Glomerular endothelial cell (primary cell): ENCODE data around the gene CFDP1. TPM values are rescaled to one million over a fixed set of nuclear protein-coding genes. Genes with fewer than 3 reads are reported as not detected.
"Not testable (repeated sequence)": the region's sequence is repeated elsewhere in the genome, so short reads cannot be mapped to it uniquely, and the experiment has no call there.

ENCODE experiments used
- DNase-seq: peaks from one replicate; pipeline ENCODE4 v3.0.0-alpha.2; 2011; ENCODE audit warnings: low read depth, low spot score; ENCODE audit errors: extremely low read depth
- total RNA-seq: library from RNA; depleted of rRNA; stranded (reverse); fragments of >200 nt; gene quantifications from 2 replicates; pipeline ENCODE4 v1.2.3, GENCODE V29; 2015

CFDP1 gene
- total RNA-seq, 1 donor from 2014 or later: 74.8 TPM

DNA sequence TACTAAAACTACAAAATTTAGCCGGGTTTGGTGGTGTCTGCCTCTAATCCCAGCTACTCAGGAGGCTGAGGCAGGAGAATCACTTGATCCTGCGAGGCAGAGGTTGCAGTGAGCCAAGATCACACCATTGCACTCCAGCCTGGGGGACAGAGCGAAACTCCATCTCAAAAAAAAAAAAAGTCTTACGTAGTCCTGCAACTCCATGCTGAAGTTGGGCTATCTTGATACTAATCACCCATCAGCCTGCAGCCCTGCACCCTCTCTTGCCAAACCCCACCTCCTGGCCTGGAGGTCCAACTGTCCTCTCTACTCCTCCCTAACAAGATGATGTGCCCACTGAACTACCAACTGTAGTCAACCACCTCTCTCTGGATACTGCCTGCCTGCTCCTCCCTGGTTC lies 26.4 kb upstream of the CFDP1 start:
- DNase-seq: no peak

DNA sequence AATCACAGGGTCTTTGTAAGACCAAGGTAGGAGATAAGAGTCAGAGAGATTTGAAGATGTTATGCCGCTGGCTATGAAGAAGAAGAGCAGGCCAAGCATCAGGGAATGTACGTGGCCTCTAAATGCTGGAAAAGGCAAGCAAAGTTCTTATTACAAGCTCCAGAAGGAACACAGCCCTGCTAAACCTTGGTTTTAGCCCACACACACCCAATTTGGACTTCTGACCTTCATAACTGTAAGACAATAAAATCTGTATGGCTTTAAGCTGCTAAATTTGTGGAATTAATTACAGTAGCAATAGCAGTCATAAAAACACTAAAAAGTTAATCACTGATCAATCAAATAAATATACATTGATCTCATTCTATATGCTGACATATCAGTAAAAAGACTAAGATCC lies 25.1 kb upstream of the CFDP1 start:
- DNase-seq: no peak

DNA sequence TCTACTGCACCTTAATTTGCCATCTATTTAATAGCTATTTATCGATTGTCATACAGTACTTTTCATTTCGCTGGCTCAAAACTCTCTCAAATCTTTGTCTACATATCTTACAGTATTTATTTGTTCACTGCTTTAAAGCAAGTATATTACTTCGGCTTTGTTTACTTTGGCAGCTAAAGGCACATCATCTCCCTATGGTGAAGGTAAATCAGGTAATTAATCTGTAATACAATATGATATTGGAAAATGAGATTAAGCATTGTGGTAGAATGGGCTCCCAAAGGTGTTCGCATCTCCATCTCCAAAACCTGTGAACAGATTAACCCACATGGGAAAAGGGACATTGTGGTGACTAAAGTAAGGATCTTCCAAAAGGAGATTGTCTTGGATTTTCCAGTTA lies 24.7 kb upstream of the CFDP1 start:
- no peak for DNase-seq

DNA sequence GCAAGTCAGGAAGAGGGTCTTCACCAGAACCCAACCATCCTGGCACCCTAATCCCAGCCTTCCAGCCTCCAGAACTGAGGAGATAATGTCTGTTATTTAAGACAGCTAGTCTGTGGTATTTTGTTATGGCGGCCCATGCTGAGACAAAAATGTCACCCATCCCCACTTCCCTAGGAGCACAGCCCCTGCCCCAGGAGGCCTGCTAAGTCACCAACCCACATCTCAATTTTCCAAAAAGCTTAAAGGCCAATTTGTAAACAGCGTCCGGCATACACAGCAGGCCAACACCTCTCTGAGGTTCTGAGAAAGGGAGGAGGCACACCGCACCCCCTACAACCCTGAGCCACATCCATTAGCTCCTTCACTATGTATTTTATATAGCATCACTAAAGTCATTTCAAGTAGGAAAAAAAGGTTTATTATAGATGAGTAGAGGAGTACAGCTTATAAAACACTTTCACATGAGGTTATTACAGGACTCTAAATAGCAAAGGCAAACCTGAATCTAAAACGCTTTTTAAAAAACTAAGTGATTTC lies 24.2 kb upstream of the CFDP1 start:
- DNase-seq: no peak

DNA sequence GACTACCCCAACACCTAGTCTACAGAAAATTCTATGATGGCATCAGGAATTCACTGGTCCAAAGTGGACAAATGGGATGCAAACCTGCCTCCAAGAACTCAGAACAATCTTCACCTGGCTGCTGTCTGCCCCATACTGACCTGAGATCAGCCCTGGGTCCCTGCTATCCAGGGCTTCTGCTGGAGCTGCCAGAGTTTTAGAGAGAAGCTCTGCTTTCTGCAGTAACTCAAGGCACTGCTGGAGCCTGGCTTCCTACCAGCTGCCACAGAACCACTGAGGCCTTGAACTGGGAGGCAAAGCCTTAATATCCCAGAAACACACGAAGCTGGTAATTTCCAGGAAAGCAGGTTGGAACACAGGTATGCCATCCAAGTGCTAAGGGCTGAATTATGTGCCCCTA lies 23.7 kb upstream of the CFDP1 start:
- no peak for DNase-seq

DNA sequence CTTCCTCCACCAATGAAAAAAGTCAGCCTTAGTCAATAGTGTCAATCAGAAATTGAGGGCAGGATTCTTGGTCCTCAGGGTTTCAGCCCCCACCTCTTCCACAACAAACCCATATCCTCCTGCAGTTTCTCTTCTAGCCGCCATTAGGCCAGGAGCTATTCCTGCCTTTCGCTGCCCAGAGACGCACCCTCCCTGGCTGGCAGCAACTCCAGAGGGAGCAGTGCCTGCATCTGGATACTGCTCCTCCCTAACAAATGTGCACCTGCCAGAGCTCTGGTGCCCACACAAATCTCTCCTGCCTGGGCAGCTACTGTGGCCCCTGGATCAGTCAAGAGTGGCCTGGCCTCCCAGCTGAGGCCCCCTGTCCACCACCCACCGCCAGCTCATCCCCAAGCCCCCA lies 23.2 kb upstream of the CFDP1 start:
- not testable (repeated sequence) for DNase-seq

DNA sequence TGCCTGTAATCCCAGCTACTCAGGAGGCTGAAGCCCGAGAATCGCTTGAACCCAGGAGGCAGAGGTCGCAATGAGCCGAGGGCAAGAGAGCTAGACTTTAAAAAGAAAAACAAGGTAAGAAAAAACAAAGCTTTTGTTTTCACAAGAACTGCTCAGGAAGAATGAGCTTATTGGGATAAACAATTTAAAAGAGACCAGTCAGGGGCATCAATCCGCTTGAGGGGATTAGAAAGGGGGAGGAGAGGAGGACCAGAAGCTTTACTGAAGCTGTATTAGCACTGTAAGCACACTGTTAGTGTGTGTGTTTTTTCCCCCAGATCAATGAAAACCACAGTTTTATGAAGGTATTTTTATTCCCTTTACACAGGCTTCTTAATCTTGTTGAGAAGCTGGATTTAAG lies 22.4 kb upstream of the CFDP1 start:
- DNase-seq: no peak

DNA sequence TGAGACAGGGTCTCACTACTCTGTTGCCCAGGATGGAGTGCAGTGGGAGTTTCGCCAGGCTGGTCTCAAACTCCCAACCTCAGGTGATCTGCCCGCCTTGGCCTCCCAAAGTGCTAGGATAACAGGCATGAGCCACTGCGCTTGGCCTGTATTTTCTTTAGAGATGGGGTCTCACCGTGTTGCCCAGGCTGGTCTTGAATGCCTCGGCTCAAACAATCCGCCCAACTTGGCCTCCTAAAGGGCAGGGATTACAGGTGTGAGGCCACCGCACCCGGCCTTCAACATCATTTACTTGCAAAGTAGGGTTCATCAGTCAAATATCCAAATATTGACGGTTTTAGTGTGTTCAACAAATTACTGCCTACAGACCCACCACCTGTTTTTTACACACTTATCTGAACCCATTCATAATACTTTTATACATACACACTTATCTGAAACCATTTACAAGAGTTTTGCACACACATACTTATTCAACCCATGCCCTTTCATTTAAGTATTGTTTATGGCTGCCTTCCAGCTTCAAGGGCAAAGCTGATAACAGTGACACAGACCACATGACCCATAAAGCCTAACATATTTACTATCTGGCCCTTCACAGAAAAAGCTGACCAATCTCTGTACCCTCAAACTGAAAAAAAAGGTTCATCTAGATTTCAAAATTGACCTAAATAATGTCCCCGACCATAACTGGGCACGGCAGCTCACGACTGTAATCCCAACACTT lies 19.3 kb upstream of the CFDP1 start:
- no peak for DNase-seq

DNA sequence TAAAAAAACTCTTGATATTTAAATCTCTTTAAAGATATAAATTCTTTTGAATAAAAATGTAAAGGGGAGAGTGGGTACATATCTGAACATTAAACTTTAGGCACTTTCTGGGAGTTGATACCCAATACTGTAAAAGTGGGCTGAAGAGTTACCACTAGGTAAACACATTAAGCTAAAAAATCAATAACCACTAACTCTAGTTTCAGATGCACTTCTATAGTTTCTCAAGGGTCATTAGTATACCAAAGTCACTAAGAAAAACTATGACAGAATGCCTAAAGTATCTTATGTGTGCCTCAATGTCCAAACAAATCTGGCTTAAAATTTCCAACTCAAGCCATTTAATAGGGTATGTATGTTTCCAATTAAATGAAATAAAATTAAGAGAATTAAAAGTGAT lies 13.1 kb upstream of the CFDP1 start:
- no peak for DNase-seq

DNA sequence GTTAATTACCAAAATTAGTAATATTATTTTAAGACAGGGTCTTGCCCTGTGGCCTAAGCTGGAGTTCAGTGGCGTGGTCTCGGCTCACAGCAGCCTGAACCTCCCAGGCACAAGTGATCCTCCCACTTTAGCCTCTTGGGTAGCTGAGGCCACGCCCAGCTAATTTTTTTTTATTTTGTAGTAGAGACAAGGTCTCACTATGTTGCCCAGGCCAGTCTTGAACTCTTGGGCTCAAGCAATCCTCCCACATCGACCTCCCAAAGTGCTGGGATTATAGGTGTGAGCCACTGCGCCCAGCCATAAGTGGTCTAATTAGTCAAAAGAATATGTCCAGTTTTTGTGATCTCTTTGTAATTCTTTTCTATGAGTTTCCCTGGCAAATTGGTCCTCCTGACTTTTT lies 12.0 kb upstream of the CFDP1 start:
- DNase-seq: no peak

DNA sequence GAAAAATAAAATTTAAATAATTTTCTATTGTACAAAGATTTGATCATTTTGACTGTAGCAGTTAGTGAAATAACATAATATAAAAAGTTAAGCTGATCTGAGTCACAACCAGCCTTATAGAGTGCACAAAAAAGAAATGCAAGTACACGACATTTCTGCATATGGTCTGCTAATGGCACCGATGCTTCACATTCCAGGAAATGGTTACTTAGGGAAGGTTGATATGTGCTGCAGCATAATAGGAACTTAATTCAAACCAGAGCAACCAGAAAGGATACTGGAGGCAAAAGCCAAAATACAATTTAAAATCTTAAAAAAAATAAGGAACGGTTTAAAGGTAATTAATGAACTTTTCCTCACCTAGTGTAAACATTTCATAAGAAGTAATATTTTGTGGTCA lies 10.0 kb upstream of the CFDP1 start:
- DNase-seq: no peak

DNA sequence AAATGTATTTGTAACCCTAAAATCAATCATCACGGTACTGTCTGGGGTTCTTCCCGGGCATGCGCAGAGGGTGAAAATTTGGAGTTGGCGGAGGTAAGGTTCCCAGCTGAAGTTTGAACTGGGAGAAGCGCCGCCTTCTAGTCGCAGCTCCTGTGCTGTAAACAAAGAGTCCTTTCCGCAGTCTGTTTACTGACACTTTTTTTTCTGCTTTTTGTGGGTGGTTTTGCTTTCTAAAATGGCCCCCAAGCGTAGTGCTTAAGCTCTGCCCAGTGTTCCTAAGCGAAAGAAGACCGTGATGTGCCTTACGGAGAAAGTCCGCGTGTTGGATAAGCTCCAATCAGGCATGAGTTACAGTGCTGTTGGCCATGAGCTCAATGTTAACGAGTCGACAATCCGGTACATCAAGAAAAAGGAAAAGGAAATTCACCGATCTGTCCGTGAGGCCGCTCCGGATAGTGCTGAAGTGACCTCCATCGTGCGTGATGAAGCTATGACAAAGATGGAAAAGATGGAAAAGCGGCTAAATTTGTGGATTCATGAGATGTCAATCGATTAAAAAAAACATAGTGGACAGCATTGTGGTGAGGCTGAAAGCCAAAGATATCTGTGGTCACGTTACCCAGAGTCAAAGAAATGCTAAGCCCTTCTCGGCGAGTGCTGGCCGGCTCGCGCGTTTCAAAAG lies 570 bp upstream of the CFDP1 start:
- peak; percentile 94 for DNase-seq

DNA sequence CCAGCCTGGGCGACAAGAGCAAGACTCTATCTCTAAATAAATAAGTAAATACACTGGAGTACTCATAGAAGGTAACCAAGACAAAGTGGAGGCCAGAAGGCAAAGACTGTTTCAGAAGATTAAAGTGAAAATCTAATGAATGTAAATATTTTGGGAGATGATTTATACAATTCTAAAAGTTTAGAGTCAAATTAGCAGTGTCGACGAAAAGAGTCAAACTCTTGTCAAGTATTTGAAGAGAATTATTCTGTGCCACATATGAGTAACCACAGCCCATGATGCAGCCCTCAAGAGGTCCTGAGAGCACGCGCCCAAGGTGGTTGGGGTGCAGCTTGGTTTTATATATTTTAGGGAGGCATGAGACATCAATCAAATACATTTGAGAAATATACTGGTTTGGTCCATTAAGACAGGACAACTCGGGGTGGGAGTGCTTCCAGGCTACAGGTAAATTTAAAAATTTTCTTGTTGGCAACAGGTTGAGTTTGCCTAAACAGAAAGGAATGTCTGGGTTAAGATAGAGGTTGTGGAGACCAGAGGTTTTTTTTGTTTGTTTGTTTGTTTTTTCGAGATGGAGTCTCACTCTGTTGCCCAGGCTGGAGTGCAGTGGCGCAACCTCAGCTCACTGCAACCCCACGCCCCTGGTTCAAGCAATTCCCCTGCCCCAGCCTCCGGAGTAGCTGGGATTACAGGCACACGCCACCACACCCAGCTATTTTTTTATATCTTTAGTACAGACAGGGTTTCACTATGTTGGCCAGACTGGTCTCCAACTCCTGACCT lies 3.5 kb downstream of the CFDP1 start:
- no peak for DNase-seq

DNA sequence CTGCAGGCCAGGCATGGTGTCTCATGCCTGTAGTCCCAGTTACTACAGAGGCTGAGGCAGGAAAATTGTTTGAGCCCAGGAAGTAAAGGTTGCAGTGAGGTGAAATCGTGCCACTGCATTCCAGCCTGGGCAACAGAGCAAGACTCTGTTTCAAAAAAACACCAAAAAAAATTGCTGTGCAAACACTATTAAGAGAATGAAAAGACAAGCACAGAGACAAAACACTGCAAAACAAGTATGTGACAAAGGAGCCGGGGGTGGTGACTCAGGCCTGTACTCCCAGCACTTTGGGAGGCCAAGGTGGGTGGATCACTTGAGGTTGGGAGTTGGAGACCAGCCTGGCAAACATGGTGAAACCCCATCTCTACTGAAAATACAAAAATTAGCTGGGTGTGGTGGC lies 6.8 kb downstream of the CFDP1 start:
- not testable (repeated sequence) for DNase-seq

DNA sequence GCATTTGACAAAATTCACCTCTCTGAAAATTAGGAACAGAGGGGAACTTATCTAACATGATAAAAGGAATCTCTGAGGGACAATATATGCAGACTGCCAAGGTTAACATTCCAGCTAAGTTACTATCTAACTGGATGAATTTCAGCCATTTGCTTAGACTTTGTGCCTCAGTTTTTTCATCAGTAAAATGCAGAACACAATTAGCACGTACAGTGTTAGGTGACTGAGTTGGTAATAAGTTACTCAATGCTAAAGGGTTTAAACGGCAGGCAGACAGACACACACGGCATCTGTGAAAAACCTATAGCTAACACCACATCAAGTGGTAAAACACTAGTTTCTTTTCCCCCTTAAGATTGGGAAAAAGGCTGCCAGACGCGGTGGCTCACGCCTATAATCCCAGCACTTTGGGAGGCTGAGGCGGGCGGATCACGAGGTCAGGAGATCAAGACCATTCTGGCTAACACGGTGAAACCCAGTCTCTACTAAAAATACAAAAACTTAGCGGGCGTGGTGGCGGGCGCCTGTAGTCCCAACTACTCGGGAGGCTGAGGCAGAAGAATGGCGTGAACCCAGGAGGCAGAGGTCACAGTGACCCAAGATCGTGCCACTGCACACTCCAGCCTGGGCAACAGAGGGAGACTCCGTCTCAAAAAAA lies 9.1 kb downstream of the CFDP1 start:
- DNase-seq: not testable (repeated sequence)

DNA sequence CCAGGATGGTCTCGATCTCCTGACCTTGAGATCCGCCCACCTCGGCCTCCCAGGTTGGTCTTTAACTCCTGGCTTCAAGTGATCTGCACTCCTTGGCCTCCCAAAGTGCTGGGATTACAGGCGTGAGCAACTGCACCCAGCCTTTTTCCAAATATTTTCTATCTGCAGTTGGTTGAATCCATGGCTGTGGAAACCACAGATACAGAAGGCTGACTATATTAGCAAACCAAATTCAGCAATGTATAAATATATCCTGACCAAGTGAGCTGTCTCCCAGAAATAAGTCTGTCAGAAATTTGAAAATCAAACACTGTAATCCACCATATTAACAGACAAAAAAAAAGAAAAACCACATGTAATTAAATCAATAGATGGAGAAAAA lies 9.6 kb downstream of the CFDP1 start:
- no peak for DNase-seq

DNA sequence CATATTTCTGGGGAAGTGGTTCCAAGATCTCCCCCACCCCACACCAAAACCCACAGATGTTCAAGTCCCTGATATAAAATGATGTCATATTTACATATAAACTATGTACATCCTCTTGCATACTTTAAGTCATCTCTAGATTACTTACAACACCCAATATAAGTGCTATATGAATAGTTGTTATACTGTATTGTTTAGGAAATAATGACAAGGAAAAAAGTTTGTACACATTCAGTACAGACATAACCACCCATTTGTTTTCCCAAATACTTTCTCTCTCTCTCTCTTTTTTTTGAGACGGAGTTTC lies 11.5 kb downstream of the CFDP1 start:
- DNase-seq: no peak

DNA sequence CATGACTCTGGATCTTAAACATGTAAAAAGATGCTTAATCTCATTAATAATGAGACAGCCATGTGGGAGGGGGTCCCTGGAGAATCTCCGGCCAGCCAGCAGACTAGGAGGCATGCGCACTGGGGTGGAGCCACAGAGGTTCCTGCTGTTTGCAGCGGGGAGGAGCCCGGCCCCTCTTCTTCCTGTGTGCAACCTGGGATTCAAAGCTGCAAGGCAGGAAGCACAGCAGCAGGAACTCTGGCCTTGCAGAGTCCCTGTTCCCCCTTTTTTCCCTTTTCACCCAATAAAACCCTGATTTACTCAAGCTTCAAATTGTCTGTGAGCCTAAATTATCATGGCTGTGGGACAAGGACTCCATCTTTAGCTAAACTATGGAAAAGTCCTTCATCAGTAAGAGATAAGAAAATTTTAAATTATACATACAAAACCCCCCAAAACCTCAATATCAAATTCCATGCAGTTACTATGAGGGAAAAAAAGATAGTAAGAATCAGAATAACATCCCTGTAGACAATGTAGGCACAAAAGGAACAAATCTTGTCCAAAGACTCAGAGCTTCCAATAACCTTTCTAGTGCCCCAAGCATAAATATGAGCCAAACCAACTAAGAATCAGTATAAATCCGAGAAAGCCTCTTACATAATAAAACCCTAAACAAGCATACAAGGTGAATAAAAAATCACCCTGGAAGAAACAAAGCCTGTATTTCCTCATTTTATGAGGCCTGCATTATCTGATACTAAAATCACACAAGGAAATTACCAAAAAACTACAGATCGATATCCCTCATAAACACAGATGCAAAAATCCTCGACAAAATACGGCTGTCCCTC lies 12.1 kb downstream of the CFDP1 start:
- no peak for DNase-seq

DNA sequence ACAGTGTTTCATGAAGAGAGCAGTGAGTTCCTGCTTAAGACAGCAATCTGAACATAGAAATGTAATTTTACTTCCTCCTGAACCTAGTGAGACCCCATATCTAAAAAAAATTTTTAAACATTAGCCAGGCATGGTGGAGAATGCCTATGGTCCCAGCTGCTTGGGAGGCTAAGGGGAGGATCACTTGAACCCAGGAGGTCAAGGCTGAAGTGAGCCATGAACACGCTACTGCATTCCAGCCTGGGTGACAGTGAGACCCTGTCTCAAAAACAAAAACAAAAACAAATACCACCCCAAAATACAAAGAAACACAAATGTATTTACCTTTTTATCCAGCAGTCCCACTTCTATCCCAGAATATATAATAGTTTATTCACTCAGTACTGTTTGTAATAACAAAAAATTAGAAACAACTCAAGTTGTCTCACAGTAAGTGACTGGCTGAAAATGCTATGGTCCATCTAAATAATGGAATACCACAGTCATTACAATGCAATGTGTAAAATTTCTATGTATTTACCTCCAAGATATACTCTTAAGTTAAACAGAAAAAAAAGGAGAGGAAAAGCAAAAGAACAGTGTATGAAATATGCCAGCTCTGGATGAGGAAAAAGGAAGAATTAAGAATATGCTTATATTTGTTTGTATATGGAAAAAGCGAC lies 16.3 kb downstream of the CFDP1 start:
- DNase-seq: no peak
